ENCODE measurements around the gene GFER. TPM values are rescaled to one million over a fixed set of nuclear protein-coding genes. Genes with fewer than 3 reads are reported as not detected.

Gene GFER
- total and polyA plus RNA-seq, 3 donors from 2014 or later = 25.7 to 40.0 (median 25.8) TPM

DNA sequence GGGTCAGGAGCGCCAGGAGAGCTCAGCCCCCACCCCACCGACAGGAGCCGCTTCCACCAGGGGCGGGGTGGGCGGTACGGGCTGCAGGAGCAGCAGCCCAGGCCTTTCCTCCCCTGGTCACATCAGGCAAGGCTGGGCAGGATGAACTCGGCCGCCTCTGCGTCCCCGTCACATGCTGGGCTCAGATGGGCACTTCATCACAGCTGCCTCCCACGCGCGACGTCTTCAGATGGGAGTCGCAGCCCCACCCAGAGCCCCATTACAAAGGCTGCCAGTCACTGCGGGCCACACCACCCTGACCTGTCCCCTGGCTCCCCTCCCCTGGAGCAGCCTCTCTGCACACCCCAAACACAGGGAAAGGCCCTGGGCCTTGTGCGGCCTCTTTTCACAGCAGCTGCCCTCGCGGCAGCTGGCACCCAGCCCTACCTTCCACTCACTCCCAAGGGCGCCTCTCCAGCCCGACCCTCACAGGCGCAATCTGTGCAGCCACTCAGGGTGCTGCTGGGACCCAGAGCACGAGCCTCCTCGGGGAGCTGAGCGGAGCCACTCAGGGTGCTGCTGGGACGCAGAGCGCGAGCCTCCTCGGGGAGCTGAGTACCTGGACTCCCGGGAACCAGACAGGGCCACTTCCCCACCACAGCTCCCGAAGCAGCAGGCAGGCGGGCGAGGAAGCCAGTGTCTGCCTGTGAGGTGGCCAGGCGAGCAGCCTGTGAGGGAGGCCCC, 21.0 kb downstream of the GFER start:
- no peak for TF ChIP-seq POLR2A (IDR thresholded peaks at IDR 0.05)
- TF ChIP-seq, protein P1, sequence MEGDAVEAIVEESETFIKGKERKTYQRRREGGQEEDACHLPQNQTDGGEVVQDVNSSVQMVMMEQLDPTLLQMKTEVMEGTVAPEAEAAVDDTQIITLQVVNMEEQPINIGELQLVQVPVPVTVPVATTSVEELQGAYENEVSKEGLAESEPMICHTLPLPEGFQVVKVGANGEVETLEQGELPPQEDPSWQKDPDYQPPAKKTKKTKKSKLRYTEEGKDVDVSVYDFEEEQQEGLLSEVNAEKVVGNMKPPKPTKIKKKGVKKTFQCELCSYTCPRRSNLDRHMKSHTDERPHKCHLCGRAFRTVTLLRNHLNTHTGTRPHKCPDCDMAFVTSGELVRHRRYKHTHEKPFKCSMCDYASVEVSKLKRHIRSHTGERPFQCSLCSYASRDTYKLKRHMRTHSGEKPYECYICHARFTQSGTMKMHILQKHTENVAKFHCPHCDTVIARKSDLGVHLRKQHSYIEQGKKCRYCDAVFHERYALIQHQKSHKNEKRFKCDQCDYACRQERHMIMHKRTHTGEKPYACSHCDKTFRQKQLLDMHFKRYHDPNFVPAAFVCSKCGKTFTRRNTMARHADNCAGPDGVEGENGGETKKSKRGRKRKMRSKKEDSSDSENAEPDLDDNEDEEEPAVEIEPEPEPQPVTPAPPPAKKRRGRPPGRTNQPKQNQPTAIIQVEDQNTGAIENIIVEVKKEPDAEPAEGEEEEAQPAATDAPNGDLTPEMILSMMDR (IDR thresholded peaks at IDR 0.05) = no peak
- H3K4me1 ChIP-seq = peaks cover 40% of the 10 kb centered on the region
- H3K4me3 ChIP-seq = no peak overlapping the region
- no peaks in the 10 kb centered on the region for H3K9me3 ChIP-seq
- H3K36me3 ChIP-seq (ENCODE audit: low read depth, missing control alignments) = no peaks in the 10 kb centered on the region
- DNase-seq = peak; percentile 63
- intact Hi-C loops (cut with DNase I; ENCODE audit: low total_unique reads) = no loop called here
- WGBS, 2 donors = 58 to 69% methylated on average over 9 to 34 of the region's 34 CpGs
- H3K27ac ChIP-seq = peak overlapping the region; percentile 31 to 45
- H3K27me3 ChIP-seq = no peaks in the 10 kb centered on the region

DNA sequence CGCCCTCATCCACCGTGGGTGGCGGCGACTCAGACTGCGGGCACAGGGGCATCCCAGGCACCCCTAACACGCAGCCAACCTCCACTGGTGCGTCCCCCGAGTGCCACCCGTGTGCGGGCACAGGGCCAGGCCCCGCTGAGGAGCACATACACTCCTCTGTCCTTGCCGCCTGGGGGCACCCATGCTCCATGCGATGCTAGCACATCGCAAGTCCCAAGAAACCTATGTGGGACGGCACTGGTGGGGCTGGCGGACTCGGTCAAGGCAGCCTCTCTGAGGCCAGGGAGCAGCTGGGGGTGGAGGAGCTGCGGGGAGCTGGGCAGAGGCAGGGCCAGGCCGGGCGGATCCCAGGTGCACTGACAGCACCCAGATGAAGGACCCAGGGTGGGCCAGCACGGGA, 21.7 kb downstream of the GFER start:
- Histone ChIP-seq H3K9me3 (no peaks in the 10 kb centered on the region), H3K4me3 (no peak overlapping the region), H3K27ac (no peak overlapping the region), H3K27me3 (no peaks in the 10 kb centered on the region), H3K4me1 (peaks cover 46% of the 10 kb centered on the region), H3K36me3 (ENCODE audit: low read depth, missing control alignments) (no peaks in the 10 kb centered on the region)
- 73 to 78% methylated on average over 3 to 21 of the region's 21 CpGs for WGBS, 2 donors
- DNase-seq = no peak
- intact Hi-C loops (cut with DNase I; ENCODE audit: low total_unique reads) = no loop called here
- no peak for TF ChIP-seq POLR2A (IDR thresholded peaks at IDR 0.05)
- TF ChIP-seq, protein P1 (IDR thresholded peaks at IDR 0.05) = no peak

DNA sequence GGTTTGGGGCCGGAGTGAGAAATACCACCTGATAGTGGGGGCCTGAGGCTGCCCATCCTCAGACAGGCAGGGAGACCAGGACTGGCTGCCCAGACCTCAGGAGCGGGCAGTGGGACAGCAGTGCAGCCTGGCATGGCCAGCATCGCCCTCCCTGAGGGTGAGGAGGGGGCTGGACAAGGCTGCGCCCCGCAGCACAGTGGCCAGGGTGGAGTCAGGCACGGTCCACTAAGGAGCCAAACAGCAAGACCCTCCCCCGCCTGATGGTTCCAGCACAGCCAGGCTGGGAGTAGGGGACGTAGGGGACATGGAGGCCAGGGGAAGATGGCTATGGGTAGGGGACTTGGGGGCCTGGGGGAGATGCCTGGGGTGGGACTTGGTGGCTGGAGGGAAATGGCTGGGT, 22.3 kb downstream of the GFER start:
- Histone ChIP-seq H3K9me3 (no peaks in the 10 kb centered on the region), H3K27ac (no peak overlapping the region), H3K27me3 (no peaks in the 10 kb centered on the region), H3K36me3 (ENCODE audit: low read depth, missing control alignments) (no peaks in the 10 kb centered on the region), H3K4me1 (peaks cover 47% of the 10 kb centered on the region), H3K4me3 (no peak overlapping the region)
- TF ChIP-seq POLR2A (IDR thresholded peaks at IDR 0.05) = no peak
- TF ChIP-seq, protein P1 (IDR thresholded peaks at IDR 0.05) = no peak
- intact Hi-C loops (cut with DNase I; ENCODE audit: low total_unique reads) = no loop called here
- no peak for DNase-seq
- WGBS, 2 donors = 85 to 86% methylated on average over 4 to 8 of the region's 8 CpGs

DNA sequence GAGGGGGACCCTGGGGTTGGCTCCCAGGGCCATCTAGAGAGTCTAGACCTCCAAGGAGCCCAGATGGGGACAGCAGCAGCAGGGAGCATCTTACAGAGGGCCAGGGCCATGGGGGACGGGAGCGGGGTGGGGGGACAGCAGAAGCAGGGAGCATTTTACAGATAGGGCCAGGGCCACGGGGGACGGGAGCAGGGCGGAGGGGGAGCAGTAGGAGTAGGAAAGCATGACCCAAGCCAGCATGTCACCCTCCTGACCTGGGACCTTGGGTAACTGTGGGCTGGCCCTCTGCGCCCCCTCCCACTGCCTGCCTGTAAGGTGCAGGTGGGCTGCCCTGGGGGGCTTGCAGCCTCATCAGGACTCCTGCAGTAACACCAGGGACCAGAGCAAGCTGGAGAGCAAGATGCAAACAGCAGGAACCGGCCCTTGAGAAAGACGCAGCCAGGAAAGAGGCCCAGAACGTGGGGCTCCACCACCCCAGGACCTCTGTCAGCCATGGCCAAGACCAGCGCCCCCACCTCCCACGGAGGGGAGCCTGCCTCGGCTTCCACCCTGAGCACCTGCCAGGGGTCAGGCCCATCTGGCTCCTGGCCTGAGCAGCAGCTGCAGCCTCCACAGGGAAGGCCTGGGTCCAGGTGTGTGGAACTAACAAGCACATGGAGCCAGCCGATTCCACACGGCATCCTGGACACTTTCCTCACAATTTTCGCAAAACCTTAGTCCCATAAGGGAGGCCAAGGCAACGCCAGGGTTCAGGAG, 23.3 kb downstream of the GFER start:
- Histone ChIP-seq H3K27me3 (no peaks in the 10 kb centered on the region), H3K36me3 (ENCODE audit: low read depth, missing control alignments) (no peaks in the 10 kb centered on the region), H3K4me1 (peaks cover 47% of the 10 kb centered on the region), H3K27ac (no peak overlapping the region), H3K4me3 (no peak overlapping the region), H3K9me3 (no peaks in the 10 kb centered on the region)
- intact Hi-C loops (cut with DNase I; ENCODE audit: low total_unique reads) = no loop called here
- TF ChIP-seq, protein P1 (IDR thresholded peaks at IDR 0.05) = no peak
- no peak for TF ChIP-seq POLR2A (IDR thresholded peaks at IDR 0.05)
- WGBS, 2 donors = 71 to 82% methylated on average over 10 to 16 of the region's 16 CpGs
- no peak for DNase-seq

Measured in testis (tissue), 3 donors.